ENCODE measurements around the gene STARD5. TPM values are rescaled to one million over a fixed set of nuclear protein-coding genes. Genes with fewer than 3 reads are reported as not detected.

Gene STARD5
- total and polyA plus RNA-seq, 5 experiments from 2014 or later = 3.8 to 12.8 (median 6.9) TPM

DNA sequence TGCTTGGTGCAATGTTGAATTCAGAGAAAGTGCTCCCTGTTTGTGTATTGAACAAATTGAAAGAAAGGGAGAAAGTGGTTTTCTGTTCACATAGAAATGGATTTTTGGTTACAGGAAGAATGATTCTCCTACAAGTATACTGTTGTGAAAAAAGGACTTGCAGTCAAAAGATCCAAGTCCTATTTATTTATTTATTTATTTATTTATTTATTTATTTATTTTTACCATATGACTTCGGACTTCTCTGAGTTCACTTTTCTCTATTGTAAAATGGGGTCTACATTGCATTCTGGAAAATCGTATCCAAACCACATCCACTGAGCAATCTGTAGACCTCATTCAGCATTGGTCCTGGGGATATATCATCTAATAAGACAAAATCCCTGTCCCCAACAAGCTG lies 46.1 kb downstream of the STARD5 start:
- no peak overlapping the region for H3K4me3 Mint-ChIP-seq
- peak overlapping the region in 8 of 10 donors; percentile 1 to 87 (median 68) for H3K27ac Mint-ChIP-seq
- POLR2A ChIA-PET = interaction anchor here (0.6 to 16.6 kb wide), 5 partner anchors 8 to 54 kb away, joined by 3 to 491 read pairs (median 10); partner anchors contain the start of gene STARD5
- H3K9me3 Mint-ChIP-seq = peaks cover 2 to 15% (median 10%) of the 10 kb centered on the region in 9 donors
- H3K4me1 Mint-ChIP-seq = peaks cover 42 to 77% (median 64%) of the 10 kb centered on the region in 4 donors
- no peak for ATAC-seq
- no peak for DNase-seq
- peaks cover 0 to 9% (median 7%) of the 10 kb centered on the region in 3 donors for H3K36me3 Mint-ChIP-seq
- no peaks in the 10 kb centered on the region for H3K27me3 Mint-ChIP-seq

- no peaks in the 10 kb centered on the region for H3K27me3 Mint-ChIP-seq
- H3K27ac Mint-ChIP-seq = peak overlapping the region in 5 of 10 donors; percentile 9 to 87 (median 77)
- ATAC-seq (no peak), DNase-seq (no peak)
- H3K9me3 Mint-ChIP-seq = peaks cover 2 to 15% (median 10%) of the 10 kb centered on the region in 9 donors
- H3K4me3 Mint-ChIP-seq = peak overlapping the region in 2 of 10 donors; percentile 56 to 81
- H3K36me3 Mint-ChIP-seq = peaks cover 0 to 9% (median 7%) of the 10 kb centered on the region in 3 donors
- H3K4me1 Mint-ChIP-seq = peaks cover 35 to 69% (median 58%) of the 10 kb centered on the region in 4 donors
- POLR2A ChIA-PET = interaction anchor here (2.6 to 16.6 kb wide), 2 partner anchors 9 to 21 kb away, joined by 10 to 491 read pairs; no protein-coding TSS in a partner anchor
Observed at GRCh38 chr15:81276967-81277366, 47.0 kb downstream of the STARD5 start.

- POLR2A ChIA-PET = interaction anchor here (1.0 to 16.6 kb wide), 11 partner anchors 8 to 62 kb away, joined by 3 to 491 read pairs (median 6); partner anchors contain the start of gene STARD5
- DNase-seq (no peak), ATAC-seq (no peak)
- H3K9me3 Mint-ChIP-seq = peaks cover 2 to 15% (median 10%) of the 10 kb centered on the region in 9 donors
- no peaks in the 10 kb centered on the region for H3K27me3 Mint-ChIP-seq
- H3K36me3 Mint-ChIP-seq = peaks cover 0 to 9% (median 7%) of the 10 kb centered on the region in 3 donors
- peaks cover 28 to 57% (median 48%) of the 10 kb centered on the region in 4 donors for H3K4me1 Mint-ChIP-seq
- peak overlapping the region; percentile 77 to 92 (median 86) for H3K27ac Mint-ChIP-seq
- peak overlapping the region in 7 of 10 donors; percentile 11 to 81 (median 37) for H3K4me3 Mint-ChIP-seq
Observed at GRCh38 chr15:81275711-81276392, 48.1 kb downstream of the STARD5 start.

GRCh38 chr15:81274931-81275707 lies 48.8 kb downstream of the STARD5 start:
- POLR2A ChIA-PET = interaction anchor here (0.6 to 16.6 kb wide), 12 partner anchors 8 to 288 kb away, joined by 3 to 491 read pairs (median 6); partner anchors contain the start of gene STARD5
- Mint-ChIP-seq H3K9me3 (peaks cover 2 to 15% (median 10%) of the 10 kb centered on the region in 9 donors), H3K36me3 (peaks cover 0 to 9% (median 7%) of the 10 kb centered on the region in 3 donors), H3K4me3 (peak overlapping the region; percentile 37 to 81 (median 62)), H3K27ac (peak overlapping the region; percentile 79 to 93 (median 86)), H3K4me1 (peaks cover 23 to 50% (median 41%) of the 10 kb centered on the region in 4 donors), H3K27me3 (no peaks in the 10 kb centered on the region)
- ATAC-seq = peak; percentile 93 to 95
- peak; percentile 62 to 89 (median 78) for DNase-seq

DNA sequence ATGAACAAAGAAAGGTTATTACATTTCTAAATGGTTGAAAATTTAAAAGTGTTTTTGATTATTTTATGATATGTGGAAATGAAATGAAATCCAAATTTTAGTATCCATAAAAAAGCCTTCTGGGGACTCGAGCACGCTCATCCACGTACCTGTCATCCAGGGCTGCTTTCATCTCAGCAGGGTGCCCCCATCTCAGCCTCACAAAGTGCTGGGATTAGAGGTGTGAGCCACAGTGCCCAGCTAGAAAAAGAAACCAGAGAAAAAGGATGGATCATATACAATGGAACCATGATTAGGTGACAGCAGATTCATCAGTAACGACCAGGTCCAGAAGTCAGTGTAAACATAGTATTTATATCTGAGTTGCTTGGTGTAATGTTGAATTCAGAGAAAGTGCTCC lies 49.7 kb downstream of the STARD5 start:
- Mint-ChIP-seq H3K27me3 (no peaks in the 10 kb centered on the region), H3K27ac (peak overlapping the region in 5 of 10 donors; percentile 13 to 93 (median 86)), H3K4me3 (peak overlapping the region in 1 of 10 donors; percentile 53), H3K36me3 (peaks cover 0 to 9% (median 7%) of the 10 kb centered on the region in 3 donors), H3K9me3 (peaks cover 2 to 15% (median 10%) of the 10 kb centered on the region in 9 donors), H3K4me1 (peaks cover 18 to 45% (median 36%) of the 10 kb centered on the region in 4 donors)
- POLR2A ChIA-PET = interaction anchor here (1.3 to 16.6 kb wide), 8 partner anchors 8 to 57 kb away, joined by 4 to 491 read pairs (median 10); partner anchors contain the start of gene STARD5
- ATAC-seq (no peak), DNase-seq (no peak)

DNA sequence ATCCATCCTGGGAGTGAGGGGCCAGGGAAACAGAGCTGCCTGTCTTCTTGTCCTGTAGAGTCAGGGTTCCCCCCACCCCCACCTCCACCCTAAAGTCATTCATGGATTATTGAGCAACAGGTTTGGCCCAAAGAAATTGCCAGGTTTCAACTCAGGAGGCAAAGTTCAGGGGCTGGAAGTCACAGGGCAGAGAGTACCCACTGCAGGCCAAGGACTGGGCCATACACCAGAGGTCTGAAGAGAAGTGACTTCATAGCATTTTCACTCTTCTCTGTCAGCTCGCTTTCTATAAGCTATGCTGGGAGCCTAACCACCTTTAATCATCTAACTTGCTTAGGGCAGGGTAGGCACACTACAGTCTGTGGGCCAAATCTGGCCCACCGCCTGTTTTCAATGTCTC lies 50.1 kb downstream of the STARD5 start:
- Mint-ChIP-seq H3K4me1 (peaks cover 22 to 47% (median 38%) of the 10 kb centered on the region in 4 donors), H3K27me3 (no peaks in the 10 kb centered on the region), H3K4me3 (no peak overlapping the region), H3K9me3 (peaks cover 2 to 15% (median 10%) of the 10 kb centered on the region in 9 donors), H3K27ac (no peak overlapping the region), H3K36me3 (peaks cover 0 to 9% (median 7%) of the 10 kb centered on the region in 3 donors)
- POLR2A ChIA-PET = interaction anchor here (2.4 to 16.6 kb wide), 3 partner anchors 24 to 37 kb away, joined by 15 to 491 read pairs (median 16); no protein-coding TSS in a partner anchor
- ATAC-seq (no peak), DNase-seq (no peak)

- H3K4me1 Mint-ChIP-seq = peaks cover 19 to 47% (median 41%) of the 10 kb centered on the region in 4 donors
- DNase-seq (no peak), ATAC-seq (no peak)
- peaks cover 0 to 9% (median 7%) of the 10 kb centered on the region in 3 donors for H3K36me3 Mint-ChIP-seq
- H3K9me3 Mint-ChIP-seq = peaks cover 2 to 15% (median 10%) of the 10 kb centered on the region in 9 donors
- POLR2A ChIA-PET = interaction anchor here (16.6 kb wide), 1 partner anchor 25 kb away, joined by 491 read pairs; no protein-coding TSS in a partner anchor
- no peak overlapping the region for H3K4me3 Mint-ChIP-seq
- no peaks in the 10 kb centered on the region for H3K27me3 Mint-ChIP-seq
- peak overlapping the region in 1 of 10 donors; percentile 37 for H3K27ac Mint-ChIP-seq
Observed at GRCh38 chr15:81273200-81273599, 50.7 kb downstream of the STARD5 start.

DNA sequence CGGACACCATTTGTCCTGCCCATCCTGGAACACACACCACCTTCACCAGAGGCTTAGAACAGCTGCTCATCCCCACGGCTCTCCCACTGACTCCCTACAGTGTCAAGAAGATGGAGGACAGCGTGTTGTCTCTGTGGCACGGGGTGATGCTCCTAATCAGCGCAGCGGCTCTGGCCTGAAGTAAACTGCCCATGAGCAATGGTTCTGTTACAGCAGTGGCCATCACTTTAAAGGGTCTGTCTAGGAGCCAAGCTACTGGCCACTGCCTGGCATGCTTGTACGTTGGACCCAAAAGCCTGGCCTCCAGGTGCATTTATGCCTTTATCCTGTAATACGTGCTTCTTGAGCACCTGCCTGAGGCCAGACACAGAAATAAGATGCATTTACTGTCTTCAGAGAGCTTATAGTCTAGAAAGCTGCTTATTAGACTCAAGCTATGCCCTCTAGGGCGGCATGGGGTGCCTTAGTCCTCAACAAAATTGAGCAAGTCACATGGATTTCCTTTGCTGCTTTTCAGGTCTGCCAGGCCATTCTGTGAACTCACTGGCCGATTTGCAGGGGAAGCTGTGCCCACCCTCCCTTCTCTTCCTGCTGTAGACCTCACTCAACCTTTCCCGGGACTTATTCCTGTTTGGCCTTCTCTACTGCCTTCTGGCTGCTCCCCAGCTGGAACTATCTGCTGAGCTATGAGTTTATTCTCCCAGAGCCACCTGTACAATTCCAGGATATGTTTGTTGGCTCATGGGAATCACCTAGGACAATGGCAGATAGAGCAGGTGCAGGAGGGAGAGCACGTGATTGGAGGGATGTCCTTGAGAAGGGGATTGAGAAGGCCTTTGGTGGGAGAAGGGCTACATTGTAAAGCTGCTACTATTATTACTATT lies 51.9 kb downstream of the STARD5 start:
- ATAC-seq = no peak
- Mint-ChIP-seq H3K27me3 (no peaks in the 10 kb centered on the region), H3K4me3 (no peak overlapping the region), H3K36me3 (peaks cover 0 to 5% (median 3%) of the 10 kb centered on the region in 3 donors), H3K9me3 (peaks cover under 1 to 7% (median 5%) of the 10 kb centered on the region in 9 donors), H3K27ac (no peak overlapping the region), H3K4me1 (peaks cover 19 to 50% (median 43%) of the 10 kb centered on the region in 4 donors)
- POLR2A ChIA-PET = interaction anchor here (16.6 kb wide), 1 partner anchor 26 kb away, joined by 491 read pairs; no protein-coding TSS in a partner anchor
- DNase-seq = no peak

DNA sequence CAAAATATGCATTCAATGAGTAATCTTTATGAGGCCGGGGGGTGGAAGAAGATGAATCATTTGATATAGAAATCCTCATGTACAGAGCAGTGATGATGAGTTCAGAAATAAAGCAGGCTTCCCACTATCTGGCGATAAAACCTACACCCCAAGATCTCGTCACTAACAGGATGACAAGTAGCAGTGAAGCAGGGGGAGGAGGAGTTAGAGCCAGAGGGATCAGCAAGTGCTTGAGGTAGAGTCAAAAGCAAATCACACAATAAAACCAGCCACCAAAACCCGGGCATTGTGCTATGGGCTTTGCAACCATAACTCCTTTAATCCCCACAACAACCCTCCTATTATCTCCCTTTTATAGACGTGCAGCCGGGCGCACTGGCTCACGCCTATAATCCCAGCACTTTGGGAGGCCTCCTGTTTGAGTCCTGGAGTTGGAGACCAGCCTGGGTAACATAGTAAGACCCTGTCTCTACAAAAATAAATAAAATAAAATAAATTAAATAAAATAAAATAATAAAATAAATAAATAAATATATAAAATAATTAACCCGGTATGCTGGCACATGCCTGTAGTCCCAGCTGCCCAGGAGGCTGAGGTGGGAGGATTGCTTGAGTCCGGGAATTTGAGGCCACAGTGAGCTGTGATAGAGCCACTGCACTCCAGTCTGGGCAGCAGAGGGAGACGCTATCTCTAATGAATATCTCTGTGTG lies 53.0 kb downstream of the STARD5 start:
- Mint-ChIP-seq H3K9me3 (no peaks in the 10 kb centered on the region), H3K36me3 (no peaks in the 10 kb centered on the region), H3K4me1 (peaks cover 21 to 49% (median 44%) of the 10 kb centered on the region in 4 donors), H3K27me3 (no peaks in the 10 kb centered on the region), H3K4me3 (no peak overlapping the region), H3K27ac (peak overlapping the region in 1 of 10 donors; percentile 52)
- POLR2A ChIA-PET = interaction anchor here (1.4 kb wide), 1 partner anchor 48 kb away, joined by 4 read pairs; no protein-coding TSS in a partner anchor
- ATAC-seq (no peak), DNase-seq (no peak)

DNA sequence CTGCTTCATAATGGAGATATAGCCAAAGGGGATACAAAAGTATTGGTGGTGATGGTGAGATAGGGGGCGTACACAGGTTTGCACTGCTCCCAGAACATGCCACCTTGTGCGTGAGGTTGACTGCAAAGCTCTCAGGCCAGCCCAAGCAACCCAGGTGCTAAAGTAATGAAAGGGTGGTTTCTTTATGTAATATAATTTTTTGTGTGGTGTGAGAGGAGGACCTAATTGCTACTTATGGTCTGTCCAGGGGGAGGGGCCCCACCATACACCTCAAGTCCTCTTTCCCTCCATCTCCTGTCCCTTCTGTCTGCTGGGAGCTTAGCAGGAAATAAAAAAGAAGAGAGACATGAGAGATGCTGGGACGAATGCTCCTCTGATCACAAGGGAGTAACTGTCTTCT lies 53.8 kb downstream of the STARD5 start:
- Mint-ChIP-seq H3K27ac (peak overlapping the region in 2 of 10 donors; percentile 47 to 82), H3K27me3 (peaks cover 0 to 4% (median under 1%) of the 10 kb centered on the region in 5 donors), H3K4me3 (peak overlapping the region in 1 of 10 donors; percentile 10), H3K36me3 (no peaks in the 10 kb centered on the region), H3K9me3 (no peaks in the 10 kb centered on the region), H3K4me1 (peaks cover 26 to 49% (median 44%) of the 10 kb centered on the region in 4 donors)
- POLR2A ChIA-PET = interaction anchor here (1.3 to 1.4 kb wide), 3 partner anchors 14 to 49 kb away, joined by 3 to 4 read pairs (median 3); no protein-coding TSS in a partner anchor
- ATAC-seq (no peak), DNase-seq (no peak)
